Stimulated activated CD4-positive, alpha-beta T cell treated with anti-CD3 and anti-CD28 coated beads, Interleukin-12 subunit alpha, Interleukin-12 subunit beta, amount 100 ng/mL, for 4 hours (primary cell): ENCODE results near the gene WAC.
"Not testable (repeated sequence)": the region's sequence is repeated elsewhere in the genome, so short reads cannot be mapped to it uniquely, and the experiment has no call there.

ENCODE experiments used
- DNase-seq: peaks from one replicate; pipeline ENCODE4 v3.0.0-alpha.2; 2020

WAC gene

GRCh38 chr10:28569506-28570159 is 36.7 kb downstream of the WAC start:
- DNase-seq: no peak

- DNase-seq: no peak
These were observed 37.7 kb downstream of the WAC start for GRCh38 chr10:28570598-28570997.

- DNase-seq: no peak
These were observed 38.3 kb downstream of the WAC start for GRCh38 chr10:28571265-28571664.

GRCh38 chr10:28574214-28574613 is 41.3 kb downstream of the WAC start:
- DNase-seq: not testable (repeated sequence)

GRCh38 chr10:28575852-28576251 is 42.9 kb downstream of the WAC start:
- no peak for DNase-seq

- no peak for DNase-seq
These were observed 44.6 kb downstream of the WAC start for GRCh38 chr10:28577506-28577905.

- no peak for DNase-seq
These were observed 45.5 kb downstream of the WAC start for GRCh38 chr10:28578454-28578853.

GRCh38 chr10:28580825-28581224 is 47.9 kb downstream of the WAC start:
- no peak for DNase-seq

GRCh38 chr10:28581916-28582315 is 49.0 kb downstream of the WAC start:
- DNase-seq: no peak

- no peak for DNase-seq
These were observed 52.2 kb downstream of the WAC start for GRCh38 chr10:28585076-28585475.

GRCh38 chr10:28586176-28586575 is 53.3 kb downstream of the WAC start:
- DNase-seq: no peak

GRCh38 chr10:28587270-28587969 is 54.5 kb downstream of the WAC start:
- no peak for DNase-seq

- DNase-seq: no peak
These were observed 55.0 kb downstream of the WAC start for GRCh38 chr10:28587970-28588290.

GRCh38 chr10:28592953-28593352 is 60.0 kb downstream of the WAC start:
- no peak for DNase-seq

GRCh38 chr10:28593811-28594210 is 60.9 kb downstream of the WAC start:
- DNase-seq: no peak

GRCh38 chr10:28594406-28594805 is 61.5 kb downstream of the WAC start:
- no peak for DNase-seq

GRCh38 chr10:28595613-28596012 is 62.7 kb downstream of the WAC start:
- no peak for DNase-seq

- DNase-seq: no peak
These were observed 67.1 kb downstream of the WAC start for GRCh38 chr10:28600056-28600455.

- DNase-seq: no peak
These were observed 68.1 kb downstream of the WAC start for GRCh38 chr10:28601012-28601411.

- DNase-seq: no peak
These were observed 71.9 kb downstream of the WAC start for GRCh38 chr10:28604567-28605536.

GRCh38 chr10:28606568-28606967 is 73.7 kb downstream of the WAC start:
- no peak for DNase-seq

GRCh38 chr10:28609636-28610035 is 76.7 kb downstream of the WAC start:
- DNase-seq: not testable (repeated sequence)

GRCh38 chr10:28612877-28613276 is 80.0 kb downstream of the WAC start:
- DNase-seq: no peak

GRCh38 chr10:28616514-28616913 is 83.6 kb downstream of the WAC start:
- DNase-seq: no peak
